HepG2 (cell line): ENCODE data around the gene TLK1. TPM values are rescaled to one million over a fixed set of nuclear protein-coding genes. Genes with fewer than 3 reads are reported as not detected.

ENCODE experiments used
- HNF4A ChIP-seq: sonication (generic); formaldehyde crosslinking; IDR thresholded peaks from 2 replicates; pipeline ENCODE4 v1.4.0; 2020; ENCODE audit warnings: missing genetic modification reagents
- POLR2G ChIP-seq: fragments of 200-400 bp; formaldehyde crosslinking; IDR thresholded peaks from 2 replicates; pipeline ENCODE4 v1.6.1; 2018; ENCODE audit warnings: mild to moderate bottlenecking, low read depth, low read length, moderate library complexity
- RNF2 ChIP-seq: fragments of 450-650 bp; conservative IDR thresholded peaks from 2 replicates; pipeline ENCODE4 v1.6.1; 2016; ENCODE audit warnings: low read depth
- STAT5B ChIP-seq: sonication (generic); formaldehyde crosslinking; IDR thresholded peaks from 2 replicates; pipeline ENCODE4 v1.4.0; 2020; ENCODE audit warnings: missing genetic modification reagents
- ZFP36 ChIP-seq: fragments of 150-350 bp; IDR thresholded peaks from 2 replicates; pipeline ENCODE4 v1.6.1; 2018; ENCODE audit warnings: borderline replicate concordance, low read length, low read depth; ENCODE audit not compliant: partially characterized antibody
- ZSCAN9 ChIP-seq: IDR thresholded peaks from 2 replicates; pipeline ENCODE4 v1.6.1; 2016; ENCODE audit warnings: borderline replicate concordance
- polyA plus RNA-seq, 8 experiments: library from polyadenylated mRNA; depleted of rRNA in 3 of 8; stranded (reverse) in 7 of 8; unstranded in 1 of 8; fragments of >200 nt; fragmentation: Illumina TruSeq in 4 of 8; extraction: Trizol in 4 of 8; gene quantifications; 2 replicates each; pipeline versions ENCODE4 v1.2.1 to v1.2.3, GENCODE V29; 2011 to 2016; ENCODE audit warnings: low read depth in 4 of 8, missing spikeins in 1 of 8, mixed read lengths in 1 of 8; ENCODE audit not compliant: insufficient read depth in 1 of 8
- total RNA-seq, 5 experiments: library from RNA; depleted of rRNA; stranded (reverse); fragments of >200 nt; fragmentation: Illumina TruSeq; extraction: Trizol; gene quantifications; 2 replicates each; pipeline ENCODE4 v1.2.3, GENCODE V29; 2016; ENCODE audit warnings: low read depth in 1 of 5
- TF ChIP-seq, protein P1 (sequence below): sonication (generic); formaldehyde crosslinking; IDR thresholded peaks from 2 replicates; pipeline ENCODE4 v1.5.1; 2020; ENCODE audit warnings: mild to moderate bottlenecking, missing genetic modification reagents, borderline replicate concordance
- TF ChIP-seq, protein P2 (sequence below): fragments of 450-650 bp; IDR thresholded peaks from 2 replicates; pipeline ENCODE4 v1.6.1; 2017

The TLK1 gene
- total and polyA plus RNA-seq, 2 of the 13 experiments (the other 11 are each of a cell fraction or from before 2014, with no cell fraction given), result 16.8 to 28.7 TPM

DNA sequence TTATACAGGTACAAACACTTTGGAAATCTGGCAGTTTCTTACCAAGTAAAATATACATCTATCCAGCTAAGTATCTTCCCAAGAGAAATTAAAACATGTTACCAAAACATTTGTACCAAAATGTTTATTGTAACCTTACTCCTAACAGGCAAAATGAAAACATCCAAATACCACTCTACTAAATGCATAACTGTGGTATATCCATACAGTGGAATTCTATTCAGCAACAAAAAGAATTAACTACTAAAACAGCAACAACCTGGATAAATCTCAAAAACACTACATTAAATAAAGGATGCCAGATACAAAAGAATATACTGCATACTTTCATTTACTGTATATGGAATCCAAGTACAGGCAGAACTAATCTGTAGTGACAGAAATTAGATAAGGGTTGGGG is 51.1 kb downstream of the TLK1 start (continued):
- TF ChIP-seq STAT5B (CRISPR knock-in tag) (no peak), ZFP36 (no peak), ZSCAN9 (CRISPR knock-in tag) (no peak), POLR2G (no peak), RNF2 (no peak), HNF4A (no peak)
- TF ChIP-seq, protein P1, sequence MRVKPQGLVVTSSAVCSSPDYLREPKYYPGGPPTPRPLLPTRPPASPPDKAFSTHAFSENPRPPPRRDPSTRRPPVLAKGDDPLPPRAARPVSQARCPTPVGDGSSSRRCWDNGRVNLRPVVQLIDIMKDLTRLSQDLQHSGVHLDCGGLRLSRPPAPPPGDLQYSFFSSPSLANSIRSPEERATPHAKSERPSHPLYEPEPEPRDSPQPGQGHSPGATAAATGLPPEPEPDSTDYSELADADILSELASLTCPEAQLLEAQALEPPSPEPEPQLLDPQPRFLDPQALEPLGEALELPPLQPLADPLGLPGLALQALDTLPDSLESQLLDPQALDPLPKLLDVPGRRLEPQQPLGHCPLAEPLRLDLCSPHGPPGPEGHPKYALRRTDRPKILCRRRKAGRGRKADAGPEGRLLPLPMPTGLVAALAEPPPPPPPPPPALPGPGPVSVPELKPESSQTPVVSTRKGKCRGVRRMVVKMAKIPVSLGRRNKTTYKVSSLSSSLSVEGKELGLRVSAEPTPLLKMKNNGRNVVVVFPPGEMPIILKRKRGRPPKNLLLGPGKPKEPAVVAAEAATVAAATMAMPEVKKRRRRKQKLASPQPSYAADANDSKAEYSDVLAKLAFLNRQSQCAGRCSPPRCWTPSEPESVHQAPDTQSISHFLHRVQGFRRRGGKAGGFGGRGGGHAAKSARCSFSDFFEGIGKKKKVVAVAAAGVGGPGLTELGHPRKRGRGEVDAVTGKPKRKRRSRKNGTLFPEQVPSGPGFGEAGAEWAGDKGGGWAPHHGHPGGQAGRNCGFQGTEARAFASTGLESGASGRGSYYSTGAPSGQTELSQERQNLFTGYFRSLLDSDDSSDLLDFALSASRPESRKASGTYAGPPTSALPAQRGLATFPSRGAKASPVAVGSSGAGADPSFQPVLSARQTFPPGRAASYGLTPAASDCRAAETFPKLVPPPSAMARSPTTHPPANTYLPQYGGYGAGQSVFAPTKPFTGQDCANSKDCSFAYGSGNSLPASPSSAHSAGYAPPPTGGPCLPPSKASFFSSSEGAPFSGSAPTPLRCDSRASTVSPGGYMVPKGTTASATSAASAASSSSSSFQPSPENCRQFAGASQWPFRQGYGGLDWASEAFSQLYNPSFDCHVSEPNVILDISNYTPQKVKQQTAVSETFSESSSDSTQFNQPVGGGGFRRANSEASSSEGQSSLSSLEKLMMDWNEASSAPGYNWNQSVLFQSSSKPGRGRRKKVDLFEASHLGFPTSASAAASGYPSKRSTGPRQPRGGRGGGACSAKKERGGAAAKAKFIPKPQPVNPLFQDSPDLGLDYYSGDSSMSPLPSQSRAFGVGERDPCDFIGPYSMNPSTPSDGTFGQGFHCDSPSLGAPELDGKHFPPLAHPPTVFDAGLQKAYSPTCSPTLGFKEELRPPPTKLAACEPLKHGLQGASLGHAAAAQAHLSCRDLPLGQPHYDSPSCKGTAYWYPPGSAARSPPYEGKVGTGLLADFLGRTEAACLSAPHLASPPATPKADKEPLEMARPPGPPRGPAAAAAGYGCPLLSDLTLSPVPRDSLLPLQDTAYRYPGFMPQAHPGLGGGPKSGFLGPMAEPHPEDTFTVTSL (CRISPR knock-in tag), result no peak
- TF ChIP-seq, protein P2, sequence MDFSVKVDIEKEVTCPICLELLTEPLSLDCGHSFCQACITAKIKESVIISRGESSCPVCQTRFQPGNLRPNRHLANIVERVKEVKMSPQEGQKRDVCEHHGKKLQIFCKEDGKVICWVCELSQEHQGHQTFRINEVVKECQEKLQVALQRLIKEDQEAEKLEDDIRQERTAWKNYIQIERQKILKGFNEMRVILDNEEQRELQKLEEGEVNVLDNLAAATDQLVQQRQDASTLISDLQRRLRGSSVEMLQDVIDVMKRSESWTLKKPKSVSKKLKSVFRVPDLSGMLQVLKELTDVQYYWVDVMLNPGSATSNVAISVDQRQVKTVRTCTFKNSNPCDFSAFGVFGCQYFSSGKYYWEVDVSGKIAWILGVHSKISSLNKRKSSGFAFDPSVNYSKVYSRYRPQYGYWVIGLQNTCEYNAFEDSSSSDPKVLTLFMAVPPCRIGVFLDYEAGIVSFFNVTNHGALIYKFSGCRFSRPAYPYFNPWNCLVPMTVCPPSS, result no peak
